Skeletal muscle tissue (tissue), 4 donors: ENCODE measurements around the gene TCF7L2. TPM values are rescaled to one million over a fixed set of nuclear protein-coding genes. Genes with fewer than 3 reads are reported as not detected.

Experiments
- H3K27ac ChIP-seq: one replicate; pipeline ENCODE4 v1.7.0; 2013; ENCODE audit warnings: mild to moderate bottlenecking, low read depth, low read length, inconsistent platforms
- H3K27me3 ChIP-seq, 3 donors: one replicate each; pipeline ENCODE4 v1.7.0; 2013; ENCODE audit warnings: low read length in 3 of 3; ENCODE audit not compliant: control insufficient read depth in 3 of 3, insufficient read depth in 3 of 3
- H3K36me3 ChIP-seq, 3 donors: one replicate each; pipeline ENCODE4 v1.7.0; 2013; ENCODE audit warnings: low read length in 3 of 3; ENCODE audit not compliant: control insufficient read depth in 3 of 3, insufficient read depth in 3 of 3
- H3K4me1 ChIP-seq, 3 donors: one replicate each; pipeline ENCODE4 v1.7.0; 2013; ENCODE audit warnings: low read length in 3 of 3, mild to moderate bottlenecking in 3 of 3; ENCODE audit not compliant: control insufficient read depth in 3 of 3, insufficient read depth in 3 of 3
- H3K4me3 ChIP-seq, 3 donors: one replicate each; pipeline ENCODE4 v1.7.0; 2013; ENCODE audit warnings: low read length in 3 of 3
- H3K9ac ChIP-seq, 3 donors: one replicate each; pipeline ENCODE4 v1.7.0; 2013; ENCODE audit warnings: low read length in 3 of 3, mild to moderate bottlenecking in 3 of 3, moderate library complexity in 2 of 3, low read depth in 1 of 3
- H3K9me3 ChIP-seq, 3 donors: one replicate each; pipeline ENCODE4 v1.7.0; 2013; ENCODE audit warnings: low read length in 3 of 3; ENCODE audit not compliant: control insufficient read depth in 3 of 3
- total RNA-seq: library from RNA; depleted of rRNA; stranded (reverse); fragments of >200 nt; gene quantifications from one replicate; pipeline ENCODE4 v1.2.3, GENCODE V29; 2014
- donor health status: Osteomylitis.

TCF7L2 gene
- total RNA-seq, 1 donor from 2014 or later, result 33.9 TPM

DNA sequence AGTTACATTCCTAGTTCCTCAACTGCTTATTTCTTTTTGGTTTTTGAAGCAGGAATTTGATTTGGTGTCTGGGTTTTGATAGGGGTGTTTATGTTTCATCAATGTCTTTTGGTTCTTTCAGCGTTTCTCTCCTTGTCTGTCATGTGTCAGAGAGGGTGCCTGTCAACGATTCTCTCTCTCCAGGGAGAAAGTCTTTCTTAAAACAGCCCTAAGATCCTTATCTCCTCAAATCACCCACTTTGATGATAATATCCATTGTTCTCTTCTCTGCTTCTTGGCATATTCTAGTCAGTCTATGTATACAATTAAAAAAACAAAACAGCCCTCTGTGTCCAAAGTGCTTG lies 77.2 kb downstream of the TCF7L2 start:
- Histone ChIP-seq H3K36me3 (no peaks in the 10 kb centered on the region), H3K9me3 (no peaks in the 10 kb centered on the region), H3K4me3 (no peak overlapping the region), H3K9ac (no peak overlapping the region), H3K4me1 (peaks cover 28 to 33% (median 29%) of the 10 kb centered on the region in 3 donors), H3K27me3 (no peaks in the 10 kb centered on the region), H3K27ac (peak overlapping the region; percentile 22)

DNA sequence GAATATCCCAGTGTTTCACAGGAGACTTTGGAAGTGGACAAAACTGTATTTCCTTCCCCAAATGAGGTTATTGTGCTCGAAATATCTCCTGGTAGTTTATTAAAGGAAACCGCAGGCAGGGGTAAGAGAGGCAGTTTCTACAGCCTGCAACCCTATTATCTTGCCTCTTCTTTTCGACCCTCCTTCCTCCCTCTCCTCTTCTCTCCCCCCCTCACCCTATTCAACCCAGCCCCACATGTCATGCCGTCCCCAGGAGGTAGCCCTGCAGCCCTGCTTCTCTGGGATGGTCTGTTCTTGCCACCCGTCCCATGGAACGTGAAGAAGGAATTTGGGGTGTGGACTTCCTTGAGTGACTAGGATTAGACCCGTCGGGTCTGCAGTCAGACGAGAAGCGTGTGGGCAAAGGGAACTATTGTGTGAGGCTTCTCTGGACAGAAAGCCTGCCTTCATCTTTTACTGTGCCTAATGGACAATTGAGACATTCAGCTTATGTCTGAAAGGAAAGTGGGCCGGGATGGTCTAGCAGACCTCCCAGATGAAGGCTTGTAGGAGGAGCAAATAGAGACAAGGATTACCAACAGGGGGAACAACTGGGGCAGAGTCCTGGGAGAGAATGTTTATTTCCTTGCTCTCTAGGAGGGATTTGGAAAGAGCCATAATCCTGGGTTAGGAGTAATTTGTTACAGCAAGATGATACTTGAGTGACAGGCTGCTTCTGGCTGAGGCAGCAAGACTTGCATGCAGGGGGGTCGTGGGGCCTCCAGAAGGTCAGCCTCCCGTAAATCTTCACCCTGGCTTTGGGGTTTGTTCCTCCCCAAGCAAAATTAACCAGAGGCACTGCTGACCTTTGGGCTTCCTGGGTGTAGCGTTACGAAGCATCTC lies 77.8 kb downstream of the TCF7L2 start:
- peak overlapping the region; percentile 22 for H3K27ac ChIP-seq
- H3K4me3 ChIP-seq, result peak overlapping the region; percentile 25 to 48 (median 31)
- H3K9ac ChIP-seq, result peak overlapping the region; percentile 17 to 55 (median 45)
- no peaks in the 10 kb centered on the region for H3K9me3 ChIP-seq
- H3K27me3 ChIP-seq, result no peaks in the 10 kb centered on the region
- H3K36me3 ChIP-seq, result no peaks in the 10 kb centered on the region
- peaks cover 26 to 30% (median 26%) of the 10 kb centered on the region in 3 donors for H3K4me1 ChIP-seq

DNA sequence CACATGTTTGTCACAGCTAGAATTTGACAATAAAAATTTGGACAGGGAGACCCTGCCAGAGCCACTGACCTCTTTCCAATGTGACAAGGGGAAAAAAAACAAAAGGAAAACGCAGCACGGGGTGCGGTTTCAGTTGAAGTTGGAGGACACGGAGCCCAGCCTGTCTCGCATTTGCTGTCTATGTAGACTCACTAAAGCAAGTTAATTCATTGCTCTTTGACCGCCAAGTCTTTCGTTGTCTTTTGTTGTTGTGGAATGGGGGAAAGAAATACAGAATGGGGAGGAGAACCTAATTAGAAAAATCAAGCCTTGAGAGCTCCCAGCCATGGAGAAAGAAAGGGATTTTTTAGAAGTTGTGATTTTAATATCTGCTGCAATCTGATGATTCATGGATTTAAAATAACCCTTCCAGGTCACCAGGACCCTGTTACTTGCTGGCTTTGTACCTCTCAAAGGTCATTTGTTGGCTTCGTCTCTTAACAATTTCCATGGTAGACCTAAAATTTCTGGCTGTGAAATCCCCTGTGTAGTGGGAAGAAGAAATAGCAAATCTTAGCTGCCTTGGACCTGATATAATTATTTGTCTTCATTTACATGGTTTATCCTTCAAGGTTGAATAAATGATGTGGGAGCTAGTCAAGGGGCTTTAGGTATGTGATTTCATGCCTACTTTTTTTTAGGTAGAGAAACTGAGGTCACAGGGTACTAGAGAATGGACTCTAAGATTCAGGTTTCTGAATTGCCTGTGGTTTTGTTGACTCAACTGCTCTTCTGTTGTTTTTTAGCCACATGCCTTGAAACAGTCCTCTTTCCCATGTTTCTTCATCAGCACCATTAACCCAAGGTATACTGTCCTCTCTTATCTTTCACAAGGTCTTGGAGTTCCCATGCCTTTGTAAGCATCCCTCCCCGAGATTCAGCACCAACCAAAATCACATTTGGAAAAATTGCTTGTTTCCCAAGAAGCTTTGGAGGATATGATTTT lies 78.7 kb downstream of the TCF7L2 start:
- Histone ChIP-seq H3K9ac (peak overlapping the region in 2 of 3 donors; percentile 45 to 55), H3K36me3 (no peaks in the 10 kb centered on the region), H3K27me3 (no peaks in the 10 kb centered on the region), H3K4me1 (peaks cover 26 to 30% (median 26%) of the 10 kb centered on the region in 3 donors), H3K4me3 (peak overlapping the region; percentile 25 to 48 (median 31)), H3K9me3 (no peaks in the 10 kb centered on the region), H3K27ac (no peak overlapping the region)

DNA sequence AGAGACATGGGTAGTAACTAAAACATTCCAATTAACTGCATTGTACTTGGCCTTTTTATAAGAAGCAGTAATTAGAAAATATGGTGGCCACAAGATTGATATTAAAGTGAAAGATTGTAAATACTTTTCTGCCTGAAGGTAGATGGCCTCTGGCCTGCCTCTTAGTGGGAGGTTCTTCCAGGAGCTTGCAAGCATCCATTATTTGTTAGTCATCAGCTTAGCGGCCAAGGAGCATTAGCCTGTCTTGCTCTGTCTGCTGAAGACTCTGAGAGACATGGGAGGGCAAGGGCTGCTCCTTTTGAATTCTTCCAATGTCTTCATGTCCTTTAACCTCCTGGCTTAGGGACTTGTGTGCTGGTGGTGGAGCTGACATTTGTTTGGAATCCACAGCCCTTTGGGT lies 80.4 kb downstream of the TCF7L2 start:
- H3K9ac ChIP-seq, result no peak overlapping the region
- H3K36me3 ChIP-seq, result no peaks in the 10 kb centered on the region
- H3K9me3 ChIP-seq, result no peaks in the 10 kb centered on the region
- H3K27ac ChIP-seq, result no peak overlapping the region
- H3K4me1 ChIP-seq, result peaks cover 26 to 30% (median 26%) of the 10 kb centered on the region in 3 donors
- H3K4me3 ChIP-seq, result no peak overlapping the region
- no peaks in the 10 kb centered on the region for H3K27me3 ChIP-seq

DNA sequence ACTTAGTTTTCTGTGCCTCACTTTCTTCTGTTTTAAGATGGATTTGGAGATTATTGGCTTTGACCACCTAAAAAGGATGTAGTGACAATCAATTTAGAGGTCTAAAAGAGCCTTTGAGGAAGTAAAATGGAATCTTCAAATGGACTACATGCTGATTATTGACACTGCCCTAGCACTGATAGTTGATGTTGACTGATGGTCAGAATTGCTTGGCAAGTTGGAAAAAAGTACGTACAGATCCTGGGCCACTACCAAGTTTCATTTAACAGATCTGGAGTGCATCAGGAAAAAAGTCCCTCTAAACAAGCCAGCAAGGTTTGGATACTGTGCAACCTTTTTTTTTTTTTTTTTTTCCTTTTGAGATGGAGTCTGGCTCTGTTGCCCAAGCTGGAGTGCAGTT lies 81.1 kb downstream of the TCF7L2 start:
- Histone ChIP-seq H3K4me1 (peaks cover 26 to 30% (median 26%) of the 10 kb centered on the region in 3 donors), H3K27me3 (no peaks in the 10 kb centered on the region), H3K9ac (no peak overlapping the region), H3K36me3 (no peaks in the 10 kb centered on the region), H3K27ac (no peak overlapping the region), H3K4me3 (no peak overlapping the region), H3K9me3 (no peaks in the 10 kb centered on the region)

DNA sequence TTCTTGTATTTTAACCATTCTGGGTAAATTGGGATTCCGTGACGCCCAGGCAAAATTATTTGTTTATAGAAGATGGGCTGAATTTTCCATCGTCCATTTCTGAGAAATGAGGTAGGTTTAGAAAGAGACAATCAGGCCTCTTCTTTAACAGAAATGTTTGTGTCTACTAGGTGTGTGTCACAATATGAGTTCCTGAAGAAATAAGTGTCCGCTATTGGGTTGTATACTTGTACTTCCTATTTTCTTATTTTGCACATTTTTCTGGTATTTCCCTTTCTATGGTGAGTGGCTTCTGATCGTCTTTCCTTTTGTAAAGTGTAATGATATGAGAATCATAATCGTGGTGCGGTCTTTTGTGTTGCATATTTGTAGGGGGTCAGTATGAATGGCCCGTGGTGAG lies 83.9 kb downstream of the TCF7L2 start:
- Histone ChIP-seq H3K27me3 (no peaks in the 10 kb centered on the region), H3K27ac (no peak overlapping the region), H3K36me3 (no peaks in the 10 kb centered on the region), H3K4me3 (no peak overlapping the region), H3K9me3 (no peaks in the 10 kb centered on the region), H3K4me1 (peaks cover 0 to 8% (median 8%) of the 10 kb centered on the region in 3 donors), H3K9ac (no peak overlapping the region)

DNA sequence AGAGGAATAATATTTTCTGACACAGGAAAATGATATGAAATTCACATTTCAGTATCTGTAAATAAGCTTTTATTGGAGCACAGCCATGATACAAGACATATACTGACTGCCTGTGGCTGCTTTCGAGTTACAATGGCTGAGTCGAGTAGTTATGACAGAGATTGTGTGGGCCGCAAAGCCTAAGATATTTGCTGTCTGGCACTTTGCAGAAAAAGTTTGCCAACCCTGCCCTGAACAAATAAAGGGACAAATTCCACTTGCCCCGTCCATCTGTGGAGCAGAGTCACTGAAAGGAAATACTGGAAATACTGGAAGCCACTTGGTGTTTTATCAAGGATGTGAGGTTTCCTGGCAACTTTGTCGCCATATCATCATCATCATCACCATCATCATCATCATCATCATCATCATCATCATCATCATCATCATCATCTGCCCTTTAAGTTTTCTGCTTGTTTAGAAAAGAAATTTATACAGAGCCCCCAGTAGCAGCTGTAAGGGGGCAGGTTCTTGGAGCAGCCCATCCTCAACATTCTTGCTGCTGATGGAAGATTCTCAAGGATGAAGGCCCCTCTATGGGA lies 85.8 kb downstream of the TCF7L2 start:
- H3K27ac ChIP-seq, result no peak overlapping the region
- H3K9ac ChIP-seq, result no peak overlapping the region
- H3K4me3 ChIP-seq, result no peak overlapping the region
- H3K9me3 ChIP-seq, result no peaks in the 10 kb centered on the region
- H3K27me3 ChIP-seq, result no peaks in the 10 kb centered on the region
- no peaks in the 10 kb centered on the region for H3K36me3 ChIP-seq
- peaks cover 0 to 5% (median 3%) of the 10 kb centered on the region in 3 donors for H3K4me1 ChIP-seq

DNA sequence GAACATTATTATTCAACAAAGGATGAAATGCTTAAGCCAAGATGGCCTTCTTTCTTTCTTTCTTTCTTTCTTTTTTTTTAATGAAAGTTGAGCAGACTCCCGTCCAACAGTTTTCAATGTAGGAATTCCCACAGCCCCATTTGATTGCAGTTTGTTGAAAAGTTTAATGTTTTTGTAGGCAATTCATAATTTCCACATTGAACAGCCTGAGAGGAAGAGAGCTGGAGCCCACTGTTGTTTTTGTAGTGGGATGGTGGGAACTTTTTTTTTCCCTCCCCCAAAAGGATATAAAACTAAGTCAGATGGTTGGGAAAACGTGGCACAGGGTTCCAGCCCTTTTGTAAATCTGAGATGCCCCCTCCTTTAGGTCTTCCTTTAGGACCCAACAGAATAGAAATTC lies 86.6 kb downstream of the TCF7L2 start:
- H3K36me3 ChIP-seq, result no peaks in the 10 kb centered on the region
- no peaks in the 10 kb centered on the region for H3K27me3 ChIP-seq
- no peak overlapping the region for H3K27ac ChIP-seq
- H3K9me3 ChIP-seq, result no peaks in the 10 kb centered on the region
- no peak overlapping the region for H3K9ac ChIP-seq
- H3K4me3 ChIP-seq, result no peak overlapping the region
- H3K4me1 ChIP-seq, result peaks cover 0 to 5% (median 3%) of the 10 kb centered on the region in 3 donors

DNA sequence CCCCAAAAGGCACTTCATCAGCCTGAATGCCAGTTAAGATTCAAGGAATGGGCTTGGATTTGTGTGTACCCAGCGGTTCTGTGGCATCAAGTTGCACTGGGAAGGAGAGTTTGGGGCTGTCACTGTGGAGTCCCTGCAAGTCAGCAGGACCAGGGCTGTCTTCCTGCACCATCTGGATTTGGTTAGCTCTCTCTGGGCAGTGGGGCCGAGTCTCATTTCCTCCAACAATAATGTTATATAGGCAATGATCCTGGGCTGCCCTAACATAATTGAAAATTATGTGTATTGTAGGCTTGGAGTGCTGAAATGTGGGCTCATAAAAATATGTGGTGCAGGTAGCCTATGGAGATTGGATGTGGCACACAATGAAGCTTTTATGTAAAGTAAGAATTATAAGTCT lies 87.2 kb downstream of the TCF7L2 start:
- Histone ChIP-seq H3K27ac (no peak overlapping the region), H3K4me1 (peaks cover 0 to 5% (median 3%) of the 10 kb centered on the region in 3 donors), H3K27me3 (no peaks in the 10 kb centered on the region), H3K36me3 (peaks cover 0 to 2% (median 0%) of the 10 kb centered on the region in 3 donors), H3K9me3 (no peaks in the 10 kb centered on the region), H3K4me3 (no peak overlapping the region), H3K9ac (no peak overlapping the region)
